ENCODE measurements around the gene SPSB3.

The SPSB3 gene

GRCh38 chr16:1773703-1774447 is 8.5 kb downstream of the SPSB3 start:
- no peak for FAIRE-seq

GRCh38 chr16:1772908-1773702 is 9.3 kb downstream of the SPSB3 start, which contains the start of gene MRPS34:
Gene MRPS34, minus strand, starts transcription at chr16:1773134. Its CDS starts 15 bp downstream, at chr16:1773119.
- no peak for FAIRE-seq

DNA sequence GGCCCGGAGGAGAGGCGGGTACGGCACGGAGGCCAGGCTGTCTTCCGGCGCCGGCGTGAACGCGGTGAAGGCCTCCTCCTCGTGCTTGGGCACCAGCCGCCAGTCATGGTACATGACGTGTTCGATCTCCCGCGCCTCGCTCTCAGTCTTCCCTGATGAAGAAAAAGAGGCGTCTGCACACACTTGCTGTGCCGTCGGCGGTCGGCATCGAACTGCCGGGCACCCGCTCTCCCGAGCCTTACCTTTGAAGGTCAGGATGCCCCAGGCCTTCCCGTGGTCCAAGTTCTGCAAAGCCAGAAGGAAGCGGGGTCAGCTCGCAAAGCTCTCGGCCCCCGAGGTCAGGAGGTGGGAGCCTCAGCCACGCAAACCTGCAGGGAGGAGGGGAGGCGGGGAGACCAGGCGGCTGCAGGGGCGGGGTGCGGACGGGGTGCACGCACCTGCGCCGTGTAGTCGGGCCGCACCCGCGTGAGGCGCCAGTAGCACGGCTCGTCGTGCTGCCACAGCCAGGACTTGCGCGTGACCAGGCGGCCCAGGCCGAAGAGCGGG is 9.9 kb downstream of the SPSB3 start, which contains the start of gene EME2:
Gene EME2 (plus strand): TSS at position 449 of the 546 bp plus-strand sequence. CDS start 418 bp downstream, outside the sequence.
- no peak for FAIRE-seq

DNA sequence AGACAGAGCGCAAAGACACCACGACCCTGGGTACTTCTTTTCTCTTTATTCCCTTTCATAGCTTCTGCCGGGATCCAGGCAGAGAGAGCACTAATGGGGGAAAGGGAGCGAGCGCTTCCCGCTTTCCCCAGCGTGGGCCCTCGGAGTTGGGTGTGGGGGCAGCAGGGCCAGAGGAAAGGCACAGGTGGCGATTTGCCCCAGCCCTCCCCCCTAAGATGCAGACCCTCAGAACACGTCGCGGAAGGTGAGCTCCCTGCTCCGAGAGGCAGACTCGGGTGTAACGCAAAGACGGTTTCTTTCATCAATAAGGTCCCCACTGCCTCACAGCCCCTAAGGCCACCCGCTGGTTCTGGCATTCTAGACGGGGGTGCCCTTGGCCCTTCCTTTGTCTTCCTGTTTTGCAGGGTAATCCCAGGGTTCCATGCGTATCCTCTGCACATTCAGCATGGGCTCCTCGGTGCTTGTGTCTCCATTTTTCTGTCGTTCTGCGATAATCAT is 10.5 kb downstream of the SPSB3 start:
- no peak for FAIRE-seq

DNA sequence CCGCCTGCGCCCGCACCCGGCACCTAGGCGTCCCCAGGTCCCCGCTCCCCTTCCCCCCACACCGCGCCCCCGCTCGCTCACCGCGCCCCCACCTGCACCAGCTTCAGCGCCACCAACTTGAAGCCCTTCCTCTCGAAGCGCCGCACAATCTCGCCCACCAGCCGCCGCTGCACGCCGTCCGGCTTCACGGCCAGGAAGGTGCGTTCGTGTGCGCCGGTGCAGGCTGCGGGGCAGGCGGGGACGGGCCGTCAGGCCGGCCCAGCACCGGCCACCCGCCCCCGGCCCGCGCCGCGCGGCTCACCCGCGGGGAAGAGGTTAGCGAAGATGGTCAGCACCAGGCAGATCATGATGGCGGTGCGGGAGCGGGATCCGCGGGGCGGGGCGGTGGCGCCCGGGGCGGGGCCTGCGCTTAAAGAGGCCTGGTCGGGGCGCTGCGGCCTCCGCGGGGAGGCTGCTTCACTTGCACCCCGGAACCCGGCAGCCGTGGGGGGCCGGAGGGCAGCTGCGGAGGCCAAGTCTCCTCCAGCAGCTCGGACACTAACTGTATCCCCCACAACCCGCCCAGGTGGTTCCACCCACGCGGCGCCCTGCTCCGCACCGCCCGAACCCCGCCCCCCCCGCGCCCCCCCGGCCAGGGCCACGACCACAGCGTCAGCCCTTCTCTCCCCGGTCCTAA is 11.0 kb downstream of the SPSB3 start, which contains the start of gene NME3:
Gene NME3 (minus strand): TSS at position 356 of the 676 bp plus-strand sequence. CDS start 9 bp downstream, at position 347.
- no peak for FAIRE-seq

DNA sequence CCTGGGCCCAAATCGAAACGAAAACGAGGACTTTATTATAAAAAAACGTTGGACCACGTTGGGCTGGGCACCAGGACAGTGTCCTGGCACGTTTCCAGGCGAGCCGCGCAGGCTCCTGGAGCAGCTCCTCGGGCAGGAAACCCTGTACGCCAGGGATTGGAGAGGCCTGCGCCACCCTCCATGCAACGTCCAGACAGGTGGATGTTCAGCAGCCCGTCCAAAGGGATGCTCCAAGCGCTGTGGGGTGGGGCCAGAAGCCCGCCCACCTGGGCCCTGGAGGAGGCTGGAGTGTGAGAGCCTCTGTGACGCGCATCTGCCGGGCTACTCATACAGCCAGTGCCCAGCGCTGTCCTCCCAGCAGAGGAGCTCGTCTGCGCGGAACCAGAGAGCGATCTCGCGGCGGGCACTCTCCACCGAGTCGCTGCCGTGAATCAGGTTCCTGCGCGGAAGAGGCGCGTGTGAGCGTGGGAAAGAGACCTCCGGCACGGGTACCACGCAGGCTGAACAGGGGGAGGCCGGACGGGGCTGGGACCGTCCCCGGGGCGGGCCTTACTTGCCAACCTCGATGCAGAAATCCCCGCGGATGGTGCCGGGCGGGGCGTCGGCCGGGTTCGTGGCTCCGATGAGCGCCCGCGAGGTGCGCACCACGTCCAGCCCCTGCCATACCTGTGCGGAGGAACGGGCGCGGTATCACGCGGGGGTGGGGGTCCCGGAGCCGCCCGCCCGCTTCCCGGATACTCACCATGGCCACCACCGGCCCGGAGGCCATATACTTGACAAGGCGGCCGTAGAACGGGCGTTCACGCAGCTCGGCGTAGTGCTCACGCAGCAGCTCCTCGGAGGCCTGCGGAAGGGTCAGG is 11.8 kb downstream of the SPSB3 start:
- no peak for FAIRE-seq

DNA sequence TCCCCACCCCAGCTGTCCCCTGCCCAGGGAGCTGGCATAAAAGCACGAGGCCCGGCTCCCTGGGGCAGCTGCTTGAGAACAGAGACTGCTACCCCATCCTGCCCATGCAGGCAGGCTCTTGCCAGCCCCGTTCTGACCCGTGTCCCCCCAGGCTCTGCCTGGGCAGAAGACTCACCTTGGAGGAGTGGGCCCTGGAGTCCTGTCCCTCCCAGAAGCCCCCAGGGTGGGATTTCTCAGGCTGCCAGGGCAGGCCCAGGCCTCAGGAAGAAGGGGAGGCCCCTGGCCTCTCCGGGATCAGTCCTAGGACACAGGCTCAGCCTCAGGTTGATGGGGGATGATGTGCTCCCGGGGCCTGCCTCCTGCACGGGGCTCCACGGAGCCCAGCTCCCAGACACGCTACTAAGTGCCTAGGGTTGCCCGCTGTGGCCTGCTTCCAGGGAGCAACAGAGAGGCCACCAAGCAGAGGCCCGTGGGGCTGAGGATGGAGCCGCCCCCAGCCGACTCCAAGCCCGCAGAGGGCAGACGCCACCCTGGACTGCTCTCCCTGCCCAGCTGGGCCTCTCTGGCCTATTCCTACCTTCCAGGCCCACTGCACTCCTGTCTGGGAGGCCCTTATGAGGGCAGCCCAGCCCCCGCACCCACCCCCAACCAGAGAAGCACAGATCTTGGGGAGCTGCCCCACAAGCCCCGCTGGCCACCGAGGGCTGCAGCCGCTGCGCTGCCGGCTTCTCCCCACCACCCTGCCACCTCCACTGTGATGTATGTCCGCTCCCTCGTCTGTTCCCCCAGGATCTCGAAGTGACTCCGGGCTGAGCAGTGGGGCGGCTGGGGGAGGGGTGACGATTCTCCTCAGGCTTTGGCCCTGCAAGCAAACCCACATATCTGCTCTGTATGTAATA is 12.7 kb downstream of the SPSB3 start:
- FAIRE-seq: no peak

GRCh38 chr16:1768767-1769401 is 13.5 kb downstream of the SPSB3 start:
- FAIRE-seq: no peak

GRCh38 chr16:1768061-1768766 is 14.2 kb downstream of the SPSB3 start:
- no peak for FAIRE-seq

DNA sequence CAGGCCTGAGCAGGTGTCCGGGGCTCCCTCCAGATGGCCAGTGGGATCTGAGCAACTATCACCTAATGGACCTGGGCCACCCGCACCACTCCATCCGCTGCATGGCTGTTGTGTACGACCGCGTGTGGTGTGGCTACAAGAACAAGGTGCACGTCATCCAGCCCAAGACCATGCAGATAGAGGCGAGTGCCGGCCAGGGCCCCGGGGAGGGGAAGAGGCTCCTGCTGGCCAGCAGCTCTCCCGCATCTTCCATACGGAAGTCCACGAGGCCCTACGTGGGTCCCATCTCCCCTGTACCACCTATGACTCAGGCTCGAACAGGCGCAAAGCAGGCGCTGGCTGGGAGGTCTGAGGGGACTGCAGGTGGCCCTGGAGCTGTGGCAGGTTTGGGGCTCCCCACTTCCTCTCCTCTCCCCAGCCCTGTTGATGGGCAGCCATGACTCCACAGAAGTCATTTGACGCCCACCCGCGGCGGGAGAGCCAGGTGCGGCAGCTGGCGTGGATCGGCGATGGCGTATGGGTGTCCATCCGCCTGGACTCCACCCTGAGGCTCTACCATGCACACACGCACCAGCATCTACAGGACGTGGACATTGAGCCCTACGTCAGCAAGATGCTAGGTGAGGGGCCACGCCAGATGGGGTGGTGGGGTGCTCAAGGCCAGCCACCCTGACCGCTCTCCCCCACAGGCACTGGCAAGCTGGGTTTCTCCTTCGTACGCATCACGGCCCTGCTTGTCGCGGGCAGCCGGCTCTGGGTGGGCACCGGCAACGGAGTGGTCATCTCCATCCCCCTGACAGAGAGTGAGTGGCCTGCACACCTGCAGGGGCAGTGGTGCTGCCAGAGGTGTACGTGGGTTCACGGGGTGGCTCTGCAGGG is 15.0 kb downstream of the SPSB3 start:
- no peak for FAIRE-seq

- no peak for FAIRE-seq
Observed at GRCh38 chr16:1766701-1767100, 15.7 kb downstream of the SPSB3 start.

DNA sequence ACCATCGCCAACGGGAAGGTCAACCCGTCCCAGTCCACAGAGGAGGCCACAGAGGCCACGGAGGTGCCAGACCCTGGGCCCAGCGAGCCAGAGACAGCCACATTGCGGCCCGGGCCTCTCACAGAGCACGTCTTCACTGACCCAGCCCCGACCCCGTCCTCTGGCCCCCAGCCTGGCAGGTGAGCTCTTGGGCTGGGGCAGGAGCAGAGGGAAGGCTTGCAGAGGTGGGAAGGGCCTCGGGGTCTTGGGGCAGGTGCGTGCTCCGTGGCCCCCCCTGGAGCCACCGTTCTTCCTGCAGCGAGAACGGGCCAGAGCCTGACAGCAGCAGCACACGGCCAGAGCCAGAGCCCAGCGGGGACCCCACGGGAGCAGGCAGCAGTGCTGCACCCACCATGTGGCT is 16.1 kb downstream of the SPSB3 start:
- FAIRE-seq: no peak

DNA sequence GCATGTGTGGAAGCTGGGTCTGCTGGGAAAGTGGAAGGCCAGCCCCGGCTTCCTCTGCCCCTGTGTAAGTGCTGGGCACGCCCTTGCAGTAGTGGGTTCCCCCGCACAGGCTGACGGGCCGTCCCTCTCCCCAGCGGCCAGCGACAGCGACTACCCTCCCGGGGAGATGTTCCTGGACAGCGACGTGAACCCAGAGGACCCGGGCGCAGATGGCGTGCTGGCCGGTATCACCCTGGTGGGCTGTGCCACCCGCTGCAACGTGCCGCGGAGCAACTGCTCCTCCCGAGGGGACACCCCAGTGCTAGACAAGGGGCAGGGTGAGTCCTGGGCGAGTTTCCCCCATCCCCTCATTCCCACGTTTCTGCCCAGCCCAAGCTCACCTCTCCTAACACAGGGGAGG is 16.5 kb downstream of the SPSB3 start:
- FAIRE-seq: no peak

- FAIRE-seq: no peak
Observed at GRCh38 chr16:1764971-1765370, 17.4 kb downstream of the SPSB3 start.

- no peak for FAIRE-seq
Observed at GRCh38 chr16:1763521-1764511, 18.6 kb downstream of the SPSB3 start.

DNA sequence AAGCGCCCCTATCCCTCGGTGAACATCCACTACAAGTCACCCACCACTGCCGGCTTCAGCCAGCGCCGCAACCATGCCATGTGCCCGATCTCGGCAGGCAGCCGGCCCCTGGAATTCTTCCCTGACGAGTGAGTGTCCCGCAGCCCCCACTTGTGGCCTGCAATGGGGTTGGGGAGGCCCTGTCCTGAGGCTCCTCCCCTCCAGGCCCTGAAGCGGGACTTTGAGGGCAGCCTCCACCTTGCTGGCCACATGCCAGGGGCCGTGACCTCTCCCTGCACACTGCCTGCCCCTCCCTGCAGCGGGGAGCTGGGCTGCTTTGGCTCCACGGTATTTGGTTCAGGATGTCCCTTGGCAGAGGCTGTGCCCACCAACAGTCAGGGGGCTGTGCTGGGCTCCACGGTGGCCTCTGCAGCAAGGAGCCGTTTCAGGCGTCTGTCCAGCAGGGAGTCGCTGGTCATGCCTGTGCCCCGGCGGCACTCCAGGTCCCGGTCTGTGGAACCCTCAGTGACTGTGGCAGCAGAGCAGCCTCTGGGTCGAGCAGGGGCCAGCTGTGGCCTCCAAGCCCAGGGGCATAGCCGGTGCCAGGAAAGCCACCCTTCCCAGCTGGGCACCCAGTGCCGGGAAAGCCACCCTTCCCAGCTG is 19.4 kb downstream of the SPSB3 start:
- no peak for FAIRE-seq

Measured in A204.1 (cell line).